HepG2 (cell line): ENCODE data around the gene KMT2A. TPM values are rescaled to one million over a fixed set of nuclear protein-coding genes. Genes with fewer than 3 reads are reported as not detected.

Experiments
- AFF4 ChIP-seq: sonication (generic); formaldehyde crosslinking; IDR thresholded peaks from 2 replicates; pipeline ENCODE4 v1.4.0; 2020; ENCODE audit warnings: missing genetic modification reagents
- ARNT ChIP-seq: fragments of 450-650 bp; IDR thresholded peaks from 2 replicates; pipeline ENCODE4 v1.6.1; 2017
- ARNTL ChIP-seq: sonication (generic); formaldehyde crosslinking; IDR thresholded peaks from 2 replicates; pipeline ENCODE4 v1.4.0; 2020; ENCODE audit warnings: mild to moderate bottlenecking, missing genetic modification reagents
- CENPT ChIP-seq: sonication (generic); formaldehyde crosslinking; IDR thresholded peaks from 2 replicates; pipeline ENCODE4 v1.8.0; 2022; ENCODE audit warnings: low read depth, mild to moderate bottlenecking, moderate library complexity, missing genetic modification reagents
- HIVEP1 ChIP-seq: sonication (generic); formaldehyde crosslinking; IDR thresholded peaks from 2 replicates; pipeline ENCODE4 v1.4.0; 2020; ENCODE audit warnings: mild to moderate bottlenecking, missing genetic modification reagents
- HMGA1 ChIP-seq: sonication (generic); formaldehyde crosslinking; conservative IDR thresholded peaks from 2 replicates; pipeline ENCODE4 v1.4.0; 2020; ENCODE audit warnings: missing genetic modification reagents
- IKZF5 ChIP-seq: IDR thresholded peaks from 2 replicates; pipeline ENCODE4 v1.6.1; 2018; ENCODE audit warnings: missing genetic modification reagents, mild to moderate bottlenecking, missing compliant biosample characterization
- JUNB ChIP-seq: sonication (generic); formaldehyde crosslinking; IDR thresholded peaks from 2 replicates; pipeline ENCODE4 v1.8.0; 2022; ENCODE audit warnings: missing genetic modification reagents, mild to moderate bottlenecking, borderline replicate concordance
- KDM5A ChIP-seq: fragments of 200-600 bp; sonication (generic); IDR thresholded peaks from 2 replicates; pipeline ENCODE4 v1.7.0; 2018; ENCODE audit warnings: antibody characterized with exemption, mild to moderate bottlenecking, low read length, borderline replicate concordance
- MYNN ChIP-seq: sonication (generic); formaldehyde crosslinking; IDR thresholded peaks from 2 replicates; pipeline ENCODE4 v1.4.0; 2020; ENCODE audit warnings: mild to moderate bottlenecking, low read depth, missing genetic modification reagents
- NCOA1 ChIP-seq: sonication (generic); formaldehyde crosslinking; IDR thresholded peaks from 2 replicates; pipeline ENCODE4 v1.9.0; 2021; ENCODE audit warnings: missing genetic modification reagents
- NONO ChIP-seq, 2 experiments: fragments of 450-650 bp in 1 of 2; sonication (generic) in 1 of 2; formaldehyde crosslinking in 1 of 2; IDR thresholded peaks in 1 of 2; conservative IDR thresholded peaks in 1 of 2; 2 replicates each; pipeline versions ENCODE4 v1.6.1 to v1.8.0; 2017 to 2022; ENCODE audit warnings: mild to moderate bottlenecking in 1 of 2, missing genetic modification reagents in 1 of 2, moderate library complexity in 1 of 2
- POLR2G ChIP-seq: fragments of 200-400 bp; formaldehyde crosslinking; IDR thresholded peaks from 2 replicates; pipeline ENCODE4 v1.6.1; 2018; ENCODE audit warnings: mild to moderate bottlenecking, low read depth, low read length, moderate library complexity
- RFX1 ChIP-seq: fragments of 450-650 bp; IDR thresholded peaks from 2 replicates; pipeline ENCODE4 v1.6.1; 2017
- SCMH1 ChIP-seq: sonication (generic); formaldehyde crosslinking; IDR thresholded peaks from 2 replicates; pipeline ENCODE4 v1.9.0; 2021; ENCODE audit warnings: missing genetic modification reagents, mild to moderate bottlenecking, borderline replicate concordance
- XRCC5 ChIP-seq: fragments of 200-400 bp; formaldehyde crosslinking; optimal IDR thresholded peaks from 2 replicates; pipeline ENCODE3; 2017; ENCODE audit warnings: mild to moderate bottlenecking, low read length
- YEATS2 ChIP-seq: sonication (generic); formaldehyde crosslinking; IDR thresholded peaks from 2 replicates; pipeline ENCODE4 v1.4.0; 2020; ENCODE audit warnings: missing genetic modification reagents, borderline replicate concordance
- ZFP41 ChIP-seq: sonication (generic); formaldehyde crosslinking; IDR thresholded peaks from 2 replicates; pipeline ENCODE4 v1.4.0; 2020; ENCODE audit warnings: mild to moderate bottlenecking, missing genetic modification reagents, borderline replicate concordance
- ZKSCAN5 ChIP-seq: sonication (generic); formaldehyde crosslinking; IDR thresholded peaks from 2 replicates; pipeline ENCODE4 v1.5.1; 2020; ENCODE audit warnings: mild to moderate bottlenecking, missing genetic modification reagents
- ZNF235 ChIP-seq: sonication (generic); formaldehyde crosslinking; IDR thresholded peaks from 2 replicates; pipeline ENCODE4 v1.8.1; 2023; ENCODE audit warnings: mild to moderate bottlenecking, missing genetic modification reagents, borderline replicate concordance
- ZNF512B ChIP-seq: sonication (generic); formaldehyde crosslinking; IDR thresholded peaks from 2 replicates; pipeline ENCODE4 v1.5.1; 2020; ENCODE audit warnings: missing genetic modification reagents, mild to moderate bottlenecking, borderline replicate concordance
- ZNF670 ChIP-seq: sonication (generic); formaldehyde crosslinking; IDR thresholded peaks from 2 replicates; pipeline ENCODE4 v1.8.0; 2022; ENCODE audit warnings: mild to moderate bottlenecking, missing genetic modification reagents, borderline replicate concordance
- ZNF747 ChIP-seq: sonication (generic); formaldehyde crosslinking; IDR thresholded peaks from 2 replicates; pipeline ENCODE4 v1.8.1; 2023; ENCODE audit warnings: missing genetic modification reagents, mild to moderate bottlenecking, borderline replicate concordance
- polyA plus RNA-seq, 8 experiments: library from polyadenylated mRNA; depleted of rRNA in 3 of 8; stranded (reverse) in 7 of 8; unstranded in 1 of 8; fragments of >200 nt; fragmentation: Illumina TruSeq in 4 of 8; extraction: Trizol in 4 of 8; gene quantifications; 2 replicates each; pipeline versions ENCODE4 v1.2.1 to v1.2.3, GENCODE V29; 2011 to 2016; ENCODE audit warnings: low read depth in 4 of 8, missing spikeins in 1 of 8, mixed read lengths in 1 of 8; ENCODE audit not compliant: insufficient read depth in 1 of 8
- total RNA-seq, 5 experiments: library from RNA; depleted of rRNA; stranded (reverse); fragments of >200 nt; fragmentation: Illumina TruSeq; extraction: Trizol; gene quantifications; 2 replicates each; pipeline ENCODE4 v1.2.3, GENCODE V29; 2016; ENCODE audit warnings: low read depth in 1 of 5

The KMT2A gene
- total and polyA plus RNA-seq, 2 of the 13 experiments (the other 11 are each of a cell fraction or from before 2014, with no cell fraction given) = 12.4 to 20.0 TPM

- TF ChIP-seq ZNF670 (CRISPR knock-in tag) (peak; percentile 68), ZKSCAN5 (CRISPR knock-in tag) (no peak), MYNN (no peak), ARNT (no peak), ZNF747 (CRISPR knock-in tag) (no peak), SCMH1 (CRISPR knock-in tag) (no peak), ZNF512B (no peak), AFF4 (CRISPR knock-in tag) (no peak), YEATS2 (CRISPR knock-in tag) (peak; percentile 55; the same call in 1 of the 2 replicates), ZFP41 (no peak), JUNB (no peak; the same call in 1 of the 2 replicates), NCOA1 (CRISPR knock-in tag) (no peak), NONO (IDR thresholded peaks at IDR 0.05) (no peak), NONO (CRISPR knock-in tag; conservative IDR thresholded peaks at IDR 0.05) (peak; percentile 76), RFX1 (no peak), ARNTL (CRISPR knock-in tag) (no peak), POLR2G (peak; percentile 81), CENPT (CRISPR knock-in tag) (no peak), HIVEP1 (CRISPR knock-in tag) (no peak), HMGA1 (no peak), KDM5A (peak; percentile 56; the same call in 1 of the 2 replicates), XRCC5 (peak; percentile 98), ZNF235 (CRISPR knock-in tag) (peak; percentile 62; the same call in 1 of the 2 replicates), IKZF5 (CRISPR knock-in tag) (peak; percentile 80; the same call in 1 of the 2 replicates)
Measured at GRCh38 chr11:118435893-118436624, at the start of gene KMT2A (continued).
